Mesangial cell (primary cell): ENCODE data around the gene NRIP1. TPM values are rescaled to one million over a fixed set of nuclear protein-coding genes. Genes with fewer than 3 reads are reported as not detected.

Source experiments
- total RNA-seq: library from RNA; depleted of rRNA; stranded (reverse); fragments of >200 nt; gene quantifications from 2 replicates; pipeline ENCODE4 v1.2.3, GENCODE V29; 2015

NRIP1 gene, protein sequence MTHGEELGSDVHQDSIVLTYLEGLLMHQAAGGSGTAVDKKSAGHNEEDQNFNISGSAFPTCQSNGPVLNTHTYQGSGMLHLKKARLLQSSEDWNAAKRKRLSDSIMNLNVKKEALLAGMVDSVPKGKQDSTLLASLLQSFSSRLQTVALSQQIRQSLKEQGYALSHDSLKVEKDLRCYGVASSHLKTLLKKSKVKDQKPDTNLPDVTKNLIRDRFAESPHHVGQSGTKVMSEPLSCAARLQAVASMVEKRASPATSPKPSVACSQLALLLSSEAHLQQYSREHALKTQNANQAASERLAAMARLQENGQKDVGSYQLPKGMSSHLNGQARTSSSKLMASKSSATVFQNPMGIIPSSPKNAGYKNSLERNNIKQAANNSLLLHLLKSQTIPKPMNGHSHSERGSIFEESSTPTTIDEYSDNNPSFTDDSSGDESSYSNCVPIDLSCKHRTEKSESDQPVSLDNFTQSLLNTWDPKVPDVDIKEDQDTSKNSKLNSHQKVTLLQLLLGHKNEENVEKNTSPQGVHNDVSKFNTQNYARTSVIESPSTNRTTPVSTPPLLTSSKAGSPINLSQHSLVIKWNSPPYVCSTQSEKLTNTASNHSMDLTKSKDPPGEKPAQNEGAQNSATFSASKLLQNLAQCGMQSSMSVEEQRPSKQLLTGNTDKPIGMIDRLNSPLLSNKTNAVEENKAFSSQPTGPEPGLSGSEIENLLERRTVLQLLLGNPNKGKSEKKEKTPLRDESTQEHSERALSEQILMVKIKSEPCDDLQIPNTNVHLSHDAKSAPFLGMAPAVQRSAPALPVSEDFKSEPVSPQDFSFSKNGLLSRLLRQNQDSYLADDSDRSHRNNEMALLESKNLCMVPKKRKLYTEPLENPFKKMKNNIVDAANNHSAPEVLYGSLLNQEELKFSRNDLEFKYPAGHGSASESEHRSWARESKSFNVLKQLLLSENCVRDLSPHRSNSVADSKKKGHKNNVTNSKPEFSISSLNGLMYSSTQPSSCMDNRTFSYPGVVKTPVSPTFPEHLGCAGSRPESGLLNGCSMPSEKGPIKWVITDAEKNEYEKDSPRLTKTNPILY (N-terminal part only)
- 32.3 and 45.0 TPM in 2 replicates for total RNA-seq

GRCh38 chr21:15064576-15065391 is at the start of gene NRIP1:
Gene NRIP1, minus strand, starts transcription at chr21:15065000. Its CDS starts 96,808 bp downstream, at chr21:14968192.

